ENCODE results near the gene FRAS1.

Gene FRAS1

GRCh38 chr4:78129383-78130108, 72.4 kb downstream of the FRAS1 start:
- no peak overlapping the region for H3K4me3 Mint-ChIP-seq
- ATAC-seq: no peak
- no peaks in the 10 kb centered on the region for H3K4me1 Mint-ChIP-seq
- DNase-seq (ENCODE audit: low spot score in 2 of 2): no peak
- H3K9me3 Mint-ChIP-seq: peaks cover 11% of the 10 kb centered on the region
- H3K27ac Mint-ChIP-seq: no peak overlapping the region
- H3K36me3 Mint-ChIP-seq: no peaks in the 10 kb centered on the region

DNA sequence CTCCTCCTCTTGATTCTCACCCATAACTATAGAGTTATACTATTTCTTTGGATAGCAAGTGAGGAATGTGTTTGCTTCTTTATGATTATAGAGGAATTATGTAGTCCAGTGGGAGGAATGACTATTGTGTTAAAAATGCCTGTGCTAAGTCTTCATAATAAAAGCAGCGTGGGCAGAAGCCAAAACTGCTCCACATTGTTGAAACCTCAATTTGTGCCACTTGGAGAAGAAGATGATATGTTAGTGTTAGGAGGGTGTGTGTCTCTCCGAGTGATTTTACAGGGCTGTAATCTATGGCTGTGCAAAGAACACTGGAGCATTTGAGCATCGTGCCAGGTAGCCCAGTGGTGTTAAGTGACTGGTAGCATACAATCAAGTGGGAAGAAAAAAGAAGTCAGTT, 74.3 kb downstream of the FRAS1 start:
- no peaks in the 10 kb centered on the region for H3K4me1 Mint-ChIP-seq
- no peak overlapping the region for H3K27ac Mint-ChIP-seq
- H3K36me3 Mint-ChIP-seq: no peaks in the 10 kb centered on the region
- DNase-seq (ENCODE audit: low spot score in 2 of 2): no peak
- no peak for ATAC-seq
- H3K4me3 Mint-ChIP-seq: no peak overlapping the region
- H3K9me3 Mint-ChIP-seq: peaks cover 11% of the 10 kb centered on the region

DNA sequence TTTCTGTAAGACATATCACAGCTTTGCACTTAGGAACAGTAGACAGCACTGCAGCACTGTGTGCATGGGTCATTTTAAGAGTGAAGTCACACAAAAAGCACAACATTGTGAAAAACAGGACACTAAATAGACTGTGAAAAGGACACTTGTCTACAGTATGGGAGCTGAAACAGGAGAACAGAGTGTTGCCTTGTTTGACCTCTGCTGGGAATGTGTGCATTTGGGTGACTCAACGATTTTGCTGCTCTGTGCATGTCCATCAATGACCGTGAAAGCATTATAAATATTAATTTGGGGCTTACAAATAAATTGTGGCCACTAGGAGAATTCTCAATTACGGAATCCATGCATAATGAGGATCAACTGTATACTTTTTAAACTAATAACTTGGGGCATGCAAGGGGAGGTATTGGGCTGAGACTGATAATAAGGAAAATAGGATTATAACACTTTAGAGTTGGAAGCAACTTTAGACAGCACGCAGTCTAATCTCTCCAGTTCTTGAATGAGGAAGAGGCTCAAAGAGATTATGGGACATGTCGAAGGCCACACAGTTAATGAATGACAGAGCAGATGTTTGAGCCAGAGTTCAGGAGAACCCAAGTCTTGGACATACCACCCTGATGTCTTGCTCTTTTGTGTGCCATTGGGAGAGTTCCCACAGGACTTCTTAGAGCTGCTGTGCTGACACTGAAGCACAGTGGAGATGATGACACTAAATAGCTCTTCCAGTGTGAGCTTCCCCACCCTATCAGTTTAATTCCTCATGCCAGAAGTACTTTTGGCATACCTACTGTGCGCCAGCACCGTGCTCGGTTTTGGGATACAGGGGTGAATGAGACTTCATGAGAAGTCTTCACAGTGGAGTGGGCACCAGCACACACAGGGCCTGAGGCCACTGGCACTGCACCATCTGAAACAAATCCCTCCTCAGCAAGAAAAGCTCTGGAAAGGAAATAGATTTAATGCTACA, 79.3 kb downstream of the FRAS1 start:
- ATAC-seq (peak; percentile 31), DNase-seq (ENCODE audit: low spot score in 2 of 2) (no peak)
- H3K4me3 Mint-ChIP-seq: no peak overlapping the region
- no peak overlapping the region for H3K27ac Mint-ChIP-seq
- no peaks in the 10 kb centered on the region for H3K9me3 Mint-ChIP-seq
- H3K4me1 Mint-ChIP-seq: no peaks in the 10 kb centered on the region
- no peaks in the 10 kb centered on the region for H3K36me3 Mint-ChIP-seq

DNA sequence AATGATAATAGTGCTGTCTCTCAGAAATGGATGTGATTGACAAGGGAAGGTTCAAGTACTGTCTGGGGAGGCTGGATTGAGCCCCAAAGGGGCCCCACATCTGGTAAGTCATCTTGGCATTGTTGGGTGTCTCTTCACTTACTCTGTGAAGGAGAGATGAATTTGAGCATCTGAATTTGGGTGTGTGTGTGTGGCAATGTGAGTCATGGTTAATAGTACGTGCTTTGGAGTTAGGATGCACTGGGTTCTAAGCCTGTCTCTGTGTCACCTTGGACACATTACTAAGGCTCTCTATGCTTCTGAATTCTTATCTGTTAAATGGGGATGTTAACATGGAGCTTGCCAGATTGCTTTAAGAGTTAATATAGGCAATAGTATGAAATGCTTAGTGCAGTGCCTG, 80.4 kb downstream of the FRAS1 start:
- H3K27ac Mint-ChIP-seq: no peak overlapping the region
- H3K36me3 Mint-ChIP-seq: no peaks in the 10 kb centered on the region
- no peaks in the 10 kb centered on the region for H3K4me1 Mint-ChIP-seq
- peaks cover 3% of the 10 kb centered on the region for H3K9me3 Mint-ChIP-seq
- H3K4me3 Mint-ChIP-seq: no peak overlapping the region
- DNase-seq (ENCODE audit: low spot score in 2 of 2) (no peak), ATAC-seq (no peak)

GRCh38 chr4:78138252-78138651, 81.1 kb downstream of the FRAS1 start:
- ATAC-seq: no peak
- peaks cover 5% of the 10 kb centered on the region for H3K9me3 Mint-ChIP-seq
- no peak overlapping the region for H3K27ac Mint-ChIP-seq
- no peaks in the 10 kb centered on the region for H3K36me3 Mint-ChIP-seq
- no peak for DNase-seq (ENCODE audit: low spot score in 2 of 2)
- H3K4me1 Mint-ChIP-seq: no peaks in the 10 kb centered on the region
- no peak overlapping the region for H3K4me3 Mint-ChIP-seq

- Mint-ChIP-seq H3K9me3 (peaks cover 5% of the 10 kb centered on the region), H3K27ac (no peak overlapping the region), H3K36me3 (no peaks in the 10 kb centered on the region), H3K4me1 (no peaks in the 10 kb centered on the region), H3K4me3 (no peak overlapping the region)
- no peak for ATAC-seq
- DNase-seq (ENCODE audit: low spot score in 2 of 2): no peak
Measured at GRCh38 chr4:78143634-78144033, 86.5 kb downstream of the FRAS1 start.

- ATAC-seq: no peak
- H3K4me1 Mint-ChIP-seq: no peaks in the 10 kb centered on the region
- H3K9me3 Mint-ChIP-seq: peaks cover 5% of the 10 kb centered on the region
Measured at GRCh38 chr4:78145008-78145407, 87.9 kb downstream of the FRAS1 start.

DNA sequence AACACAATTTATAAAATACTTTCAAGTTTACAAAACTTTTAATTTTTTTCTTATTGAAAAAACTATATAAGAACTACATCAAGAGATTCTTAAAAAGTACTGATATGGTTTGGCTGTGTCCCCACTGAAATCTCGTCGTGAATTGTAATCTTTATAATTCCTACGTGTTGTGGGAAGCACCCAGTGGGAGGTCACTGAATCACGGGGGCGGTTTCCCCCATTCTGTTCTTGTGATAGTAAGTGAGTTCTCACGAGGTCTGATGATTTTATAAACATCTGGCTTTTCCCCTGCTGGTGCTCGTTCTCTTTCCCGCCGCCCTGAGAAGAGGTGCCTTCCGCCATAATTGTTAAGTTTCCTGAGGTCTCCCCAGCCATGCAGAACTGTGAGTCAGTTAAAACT, 88.5 kb downstream of the FRAS1 start:
- Mint-ChIP-seq H3K9me3 (peaks cover 5% of the 10 kb centered on the region), H3K4me3 (no peak overlapping the region), H3K36me3 (no peaks in the 10 kb centered on the region), H3K4me1 (no peaks in the 10 kb centered on the region), H3K27ac (no peak overlapping the region)
- ATAC-seq: no peak
- DNase-seq (ENCODE audit: low spot score in 2 of 2): no peak

More at GRCh38 chr4:78145008-78145407, 87.9 kb downstream of the FRAS1 start:
- Mint-ChIP-seq H3K36me3 (no peaks in the 10 kb centered on the region), H3K27ac (no peak overlapping the region), H3K4me3 (no peak overlapping the region)
- no peak for DNase-seq (ENCODE audit: low spot score in 2 of 2)

- Mint-ChIP-seq H3K4me1 (no peaks in the 10 kb centered on the region), H3K36me3 (no peaks in the 10 kb centered on the region), H3K4me3 (no peak overlapping the region), H3K9me3 (no peaks in the 10 kb centered on the region), H3K27ac (no peak overlapping the region)
- ATAC-seq (no peak), DNase-seq (ENCODE audit: low spot score in 2 of 2) (no peak)
Measured at GRCh38 chr4:78149751-78150542, 92.8 kb downstream of the FRAS1 start.

DNA sequence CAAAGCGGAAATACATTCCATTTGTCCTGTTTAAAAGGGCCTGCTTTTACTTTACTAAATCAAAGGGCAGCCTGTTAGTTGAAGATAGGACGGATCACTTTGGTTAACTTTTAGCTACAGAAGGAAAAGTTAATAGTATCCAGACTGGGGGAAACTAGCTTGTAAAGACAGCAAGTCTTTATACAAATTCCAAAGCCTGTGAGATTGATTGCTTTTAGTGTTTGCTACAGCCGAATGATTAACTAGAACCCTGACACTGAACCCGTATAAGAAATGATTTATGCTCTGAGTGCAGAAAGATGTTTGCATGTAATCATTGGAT, 93.4 kb downstream of the FRAS1 start:
- ATAC-seq (no peak), DNase-seq (ENCODE audit: low spot score in 2 of 2) (no peak)
- Mint-ChIP-seq H3K27ac (no peak overlapping the region), H3K4me3 (no peak overlapping the region), H3K9me3 (no peaks in the 10 kb centered on the region), H3K4me1 (no peaks in the 10 kb centered on the region), H3K36me3 (no peaks in the 10 kb centered on the region)

DNA sequence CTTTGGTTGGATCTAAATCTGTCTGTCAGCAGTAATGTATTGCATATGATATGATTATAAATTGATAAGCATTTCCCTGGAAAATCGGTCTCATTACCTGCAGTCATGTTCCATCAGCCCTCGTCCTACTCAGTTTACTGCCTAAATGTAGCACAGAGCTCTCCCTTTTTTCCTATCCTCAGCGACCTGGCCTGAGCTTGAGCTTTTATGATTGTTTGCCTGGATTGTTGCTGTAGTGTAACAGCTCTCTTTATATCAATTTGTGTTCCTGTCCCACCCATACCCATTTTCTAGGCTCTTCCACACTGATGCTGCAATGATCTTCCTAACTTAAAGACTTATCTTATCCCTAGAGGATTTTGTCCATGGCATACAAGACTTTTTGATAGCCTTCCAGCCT, 95.7 kb downstream of the FRAS1 start:
- Mint-ChIP-seq H3K27ac (no peak overlapping the region), H3K4me3 (no peak overlapping the region), H3K4me1 (no peaks in the 10 kb centered on the region), H3K9me3 (no peaks in the 10 kb centered on the region), H3K36me3 (no peaks in the 10 kb centered on the region)
- no peak for DNase-seq (ENCODE audit: low spot score in 2 of 2)
- no peak for ATAC-seq

DNA sequence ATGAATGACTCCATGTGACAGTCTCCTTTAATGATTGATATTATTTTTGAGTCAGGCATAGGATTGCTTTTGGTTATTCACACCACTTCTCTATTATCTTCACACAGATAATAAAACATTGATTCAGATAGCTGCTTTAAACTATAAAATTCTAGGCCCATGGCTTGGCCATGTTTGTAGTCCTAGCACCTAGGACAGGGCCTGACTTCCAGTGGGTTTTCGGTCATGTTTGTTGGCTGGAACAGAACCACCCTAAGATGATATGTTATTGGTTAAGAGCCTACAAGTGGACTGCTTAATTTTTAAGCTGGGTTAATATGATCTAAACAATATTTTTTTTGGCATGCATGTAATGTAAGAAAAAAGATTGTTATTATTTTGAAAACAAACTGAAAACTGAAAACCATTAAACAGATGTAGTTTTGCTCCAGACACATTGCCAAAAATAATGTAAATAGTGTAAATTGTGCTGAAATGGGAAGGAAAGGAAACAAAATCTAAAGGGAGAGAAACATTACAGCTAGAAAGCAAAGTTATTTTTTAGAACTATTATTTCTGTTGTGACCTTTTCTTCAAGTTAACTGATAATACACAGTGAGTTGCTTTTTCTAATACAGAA, 98.0 kb downstream of the FRAS1 start:
- no peaks in the 10 kb centered on the region for H3K4me1 Mint-ChIP-seq
- H3K27ac Mint-ChIP-seq: no peak overlapping the region
- DNase-seq (ENCODE audit: low spot score in 2 of 2) (no peak), ATAC-seq (no peak)
- no peaks in the 10 kb centered on the region for H3K9me3 Mint-ChIP-seq
- H3K4me3 Mint-ChIP-seq: no peak overlapping the region
- no peaks in the 10 kb centered on the region for H3K36me3 Mint-ChIP-seq

DNA sequence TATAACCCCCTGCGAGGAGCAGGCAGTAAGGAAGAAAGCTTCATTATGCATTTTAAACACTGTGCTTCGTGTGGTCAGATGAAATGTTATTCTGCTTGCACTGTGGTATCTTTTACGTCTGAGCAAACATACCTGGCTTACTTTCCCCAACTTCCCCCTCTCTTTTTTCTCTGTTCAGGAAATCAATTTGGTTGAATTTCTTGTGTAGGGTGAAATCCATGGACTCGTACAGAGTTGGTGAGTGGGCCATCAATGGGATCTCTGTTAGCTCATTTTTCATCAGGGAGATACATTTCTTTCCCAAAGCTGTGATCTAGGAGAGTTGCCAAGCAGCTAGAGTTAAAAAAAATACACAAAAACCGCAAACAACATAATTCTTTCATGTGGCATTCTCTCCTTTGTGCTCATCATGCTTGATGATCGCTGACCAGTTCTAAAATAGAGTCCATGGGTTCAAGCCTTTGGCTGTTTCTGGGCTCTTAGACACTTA, 98.5 kb downstream of the FRAS1 start:
- ATAC-seq: no peak
- Mint-ChIP-seq H3K36me3 (no peaks in the 10 kb centered on the region), H3K27ac (no peak overlapping the region), H3K4me3 (no peak overlapping the region), H3K4me1 (no peaks in the 10 kb centered on the region), H3K9me3 (no peaks in the 10 kb centered on the region)
- no peak for DNase-seq (ENCODE audit: low spot score in 2 of 2)

DNA sequence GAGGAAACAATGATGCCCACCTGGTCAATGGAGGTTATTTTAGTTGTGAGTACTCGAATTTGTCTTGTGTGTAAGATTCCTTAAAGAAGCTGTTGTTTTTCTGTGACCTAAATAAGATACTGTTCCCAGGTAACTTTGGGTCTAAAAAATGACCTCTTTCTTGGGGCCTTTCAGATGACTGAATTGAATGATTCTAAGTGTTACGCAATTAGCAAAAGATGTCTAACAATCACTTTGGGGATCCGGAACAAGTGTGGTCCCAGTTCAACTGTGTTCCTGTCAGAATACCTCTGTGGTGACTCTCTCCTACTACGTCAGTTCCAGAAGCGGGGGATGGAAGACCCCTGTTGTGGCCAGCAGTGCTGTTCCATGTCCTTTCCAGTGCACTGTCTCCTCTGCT, 99.4 kb downstream of the FRAS1 start:
- H3K9me3 Mint-ChIP-seq: no peaks in the 10 kb centered on the region
- DNase-seq (ENCODE audit: low spot score in 2 of 2) (no peak), ATAC-seq (no peak)
- H3K4me1 Mint-ChIP-seq: no peaks in the 10 kb centered on the region
- no peak overlapping the region for H3K4me3 Mint-ChIP-seq
- no peak overlapping the region for H3K27ac Mint-ChIP-seq
- H3K36me3 Mint-ChIP-seq: no peaks in the 10 kb centered on the region

- Mint-ChIP-seq H3K27ac (no peak overlapping the region), H3K36me3 (no peaks in the 10 kb centered on the region), H3K4me3 (no peak overlapping the region), H3K4me1 (no peaks in the 10 kb centered on the region), H3K9me3 (no peaks in the 10 kb centered on the region)
- DNase-seq (ENCODE audit: low spot score in 2 of 2): no peak
- no peak for ATAC-seq
Measured at GRCh38 chr4:78162342-78162741, 105.2 kb downstream of the FRAS1 start.

Measured in stimulated activated effector memory CD8-positive, alpha-beta T cell treated with anti-CD3 and anti-CD28 coated beads, Interleukin-12 subunit alpha, Interleukin-12 subunit beta, amount 100 ng/mL, for 72 hours (primary cell).